GM18870 (cell line): Measurements from ENCODE around the gene TMEM80.

Experiments
- ATAC-seq: cut with Tn5 transposase; IDR thresholded peaks from one replicate; pipeline ENCODE4 v1.9.1; 2021; ENCODE audit warnings: moderate library complexity; ENCODE audit not compliant: unreplicated experiment

Gene TMEM80

GRCh38 chr11:742571-743201 lies 47.1 kb downstream of the TMEM80 start:
- no peak for ATAC-seq

- no peak for ATAC-seq
These were observed 49.8 kb downstream of the TMEM80 start for GRCh38 chr11:745428-745827.

- ATAC-seq: peak; percentile 40
These were observed 50.9 kb downstream of the TMEM80 start for GRCh38 chr11:746289-747157.

GRCh38 chr11:747158-748006 lies 51.8 kb downstream of the TMEM80 start, which contains the start of gene TALDO1:
Gene TALDO1, plus strand, starts transcription at chr11:747464. Its CDS starts 18 bp downstream, at chr11:747482.
- peak; percentile 74 for ATAC-seq

- ATAC-seq: no peak
These were observed 52.4 kb downstream of the TMEM80 start for GRCh38 chr11:748007-748359.

- no peak for ATAC-seq
These were observed 54.1 kb downstream of the TMEM80 start for GRCh38 chr11:749731-750130.
